Neural progenitor cell (in vitro differentiated cells): ENCODE measurements around the gene FBXO40. TPM values are rescaled to one million over a fixed set of nuclear protein-coding genes. Genes with fewer than 3 reads are reported as not detected.

Experiments
- DNase-seq: peaks from one replicate; pipeline ENCODE4 v3.0.0-alpha.2; 2016; ENCODE audit warnings: low spot score
- H2AFZ ChIP-seq: fragments of 200-600 bp; sonication (generic); replicated peaks from 2 replicates; pipeline ENCODE4 v1.6.1; 2016; ENCODE audit warnings: antibody characterized with exemption
- H3F3A ChIP-seq: fragments of 200-600 bp; sonication (generic); 2 replicates; pipeline ENCODE4 v1.6.1; 2016; ENCODE audit warnings: antibody characterized with exemption, low read depth
- H3K27ac ChIP-seq: fragments of 200-600 bp; sonication (generic); 2 replicates; pipeline ENCODE4 v1.5.1; 2016; ENCODE audit warnings: mild to moderate bottlenecking
- H3K27me3 ChIP-seq: fragments of 200-600 bp; sonication (generic); 2 replicates; pipeline ENCODE4 v1.6.1; 2016; ENCODE audit warnings: mild to moderate bottlenecking, moderate library complexity
- H3K36me3 ChIP-seq: fragments of 200-600 bp; sonication (generic); 2 replicates; pipeline ENCODE4 v1.5.1; 2016
- H3K4me1 ChIP-seq: fragments of 200-600 bp; sonication (generic); 2 replicates; pipeline ENCODE4 v1.6.1; 2016; ENCODE audit warnings: mixed run types
- H3K4me2 ChIP-seq: fragments of 200-600 bp; sonication (generic); 2 replicates; pipeline ENCODE4 v1.6.1; 2016
- H3K4me3 ChIP-seq: fragments of 200-600 bp; sonication (generic); 2 replicates; pipeline ENCODE4 v1.5.1; 2016
- H3K79me2 ChIP-seq: fragments of 200-600 bp; sonication (generic); 2 replicates; pipeline ENCODE4 v1.6.1; 2016; ENCODE audit warnings: low read depth
- H3K9ac ChIP-seq: fragments of 200-600 bp; sonication (generic); 2 replicates; pipeline ENCODE4 v1.6.1; 2016
- H3K9me3 ChIP-seq: fragments of 200-600 bp; sonication (generic); 2 replicates; pipeline ENCODE4 v1.5.1; 2016; ENCODE audit warnings: low read depth
- H4K20me1 ChIP-seq: fragments of 200-600 bp; sonication (generic); 2 replicates; pipeline ENCODE4 v1.6.1; 2016; ENCODE audit warnings: low read depth
- H3K27ac Mint-ChIP-seq: 3 replicates; pipeline ENCODE4 v1.8.0; 2021; ENCODE audit warnings: mixed read lengths
- H3K27me3 Mint-ChIP-seq: 2 replicates; pipeline ENCODE4 v1.8.0; 2022; ENCODE audit warnings: low read depth, mild to moderate bottlenecking, inconsistent platforms, moderate library complexity, mixed read lengths; ENCODE audit not compliant: insufficient read depth
- H3K36me3 Mint-ChIP-seq: 3 replicates; pipeline ENCODE4 v1.8.0; 2021; ENCODE audit warnings: mixed read lengths
- H3K4me1 Mint-ChIP-seq: 3 replicates; pipeline ENCODE4 v1.8.0; 2021; ENCODE audit warnings: mixed read lengths
- H3K4me3 Mint-ChIP-seq: 3 replicates; pipeline ENCODE4 v1.8.0; 2021; ENCODE audit warnings: mild to moderate bottlenecking, moderate library complexity, mixed read lengths
- H3K9me3 Mint-ChIP-seq: 3 replicates; pipeline ENCODE4 v1.8.0; 2020; ENCODE audit warnings: mixed read lengths
- CTCF ChIP-seq: fragments of 200-600 bp; sonication (generic); IDR thresholded peaks from 2 replicates; pipeline ENCODE4 v1.5.1; 2017; ENCODE audit warnings: antibody characterized with exemption, mild to moderate bottlenecking
- EZH2 ChIP-seq: fragments of 200-600 bp; sonication (generic); IDR thresholded peaks from 2 replicates; pipeline ENCODE4 v1.6.1; 2017; ENCODE audit warnings: antibody characterized with exemption, mild to moderate bottlenecking, moderate library complexity
- EZH2phosphoT487 ChIP-seq: fragments of 200-600 bp; sonication (generic); IDR thresholded peaks from 2 replicates; pipeline ENCODE4 v1.6.1; 2017; ENCODE audit warnings: antibody characterized with exemption
- total RNA-seq: library from RNA; depleted of rRNA; stranded (reverse); fragments of >200 nt; gene quantifications from 2 replicates; pipeline ENCODE4 v1.2.3, GENCODE V29; 2015; ENCODE audit warnings: low replicate concordance

The FBXO40 gene
- total RNA-seq, 1 donor from 2014 or later = not detected

GRCh38 chr3:121660356-121661171, 67.4 kb downstream of the FBXO40 start, which contains the start of gene HCLS1:
HCLS1 (minus strand) TSS chr3:121660903; CDS start chr3:121658347, 2,556 bp downstream.
- TF ChIP-seq EZH2 (no peak), CTCF (no peak), EZH2phosphoT487 (no peak)
- no peak within 1 kb of the TSS for H3K4me3 Mint-ChIP-seq
- no peak within 1 kb of the TSS for H3K27ac Mint-ChIP-seq

GRCh38 chr3:121661376-121661775, 68.2 kb downstream of the FBXO40 start:
- H3K4me3 Mint-ChIP-seq = no peak overlapping the region
- H3K9me3 ChIP-seq = no peaks in the 10 kb centered on the region
- no peaks in the 10 kb centered on the region for H3K9me3 Mint-ChIP-seq
- no peaks in the 10 kb centered on the region for H3K36me3 ChIP-seq
- peaks cover 5% of the 10 kb centered on the region for H3K4me1 Mint-ChIP-seq
- no peaks in the 10 kb centered on the region for H3K79me2 ChIP-seq
- no peaks in the 10 kb centered on the region for H3K4me1 ChIP-seq
- no peaks in the 10 kb centered on the region for H4K20me1 ChIP-seq
- H3K4me3 ChIP-seq = no peak overlapping the region
- H3K4me2 ChIP-seq = no peak overlapping the region
- DNase-seq = no peak
- no peak for TF ChIP-seq CTCF
- TF ChIP-seq EZH2 = no peak
- no peak for TF ChIP-seq EZH2phosphoT487
- no peak overlapping the region for H3K27ac Mint-ChIP-seq
- peaks cover 5% of the 10 kb centered on the region for H3K27me3 Mint-ChIP-seq
- no peak overlapping the region for H2AFZ ChIP-seq
- H3K36me3 Mint-ChIP-seq = peaks cover 22% of the 10 kb centered on the region
- no peaks in the 10 kb centered on the region for H3F3A ChIP-seq
- no peak overlapping the region for H3K27ac ChIP-seq
- H3K9ac ChIP-seq = no peak overlapping the region
- no peaks in the 10 kb centered on the region for H3K27me3 ChIP-seq

More at GRCh38 chr3:121660356-121661171, 67.4 kb downstream of the FBXO40 start, which contains the start of gene HCLS1:
- H3F3A ChIP-seq = no peaks in the 10 kb centered on the region
- Mint-ChIP-seq H3K4me1 (peaks cover under 1% of the 10 kb centered on the region), H3K27me3 (peaks cover 5% of the 10 kb centered on the region), H3K36me3 (peaks cover 14% of the 10 kb centered on the region), H3K9me3 (no peaks in the 10 kb centered on the region)
- no peak for DNase-seq
- H3K9ac ChIP-seq = no peak within 1 kb of the TSS
- no peaks in the 10 kb centered on the region for H4K20me1 ChIP-seq
- H3K4me1 ChIP-seq = no peaks in the 10 kb centered on the region
- H3K9me3 ChIP-seq = no peaks in the 10 kb centered on the region
- no peaks in the 10 kb centered on the region for H3K79me2 ChIP-seq
- H3K27ac ChIP-seq = no peak within 1 kb of the TSS
- H2AFZ ChIP-seq = no peak within 1 kb of the TSS
- H3K27me3 ChIP-seq = no peaks in the 10 kb centered on the region
- H3K4me3 ChIP-seq = no peak within 1 kb of the TSS
- H3K36me3 ChIP-seq = no peaks in the 10 kb centered on the region
- H3K4me2 ChIP-seq = no peak within 1 kb of the TSS

- Histone ChIP-seq H3K36me3 (no peaks in the 10 kb centered on the region), H3K79me2 (no peaks in the 10 kb centered on the region), H3K4me1 (no peaks in the 10 kb centered on the region), H3K4me3 (no peak overlapping the region), H3K9ac (no peak overlapping the region), H3K27me3 (no peaks in the 10 kb centered on the region), H2AFZ (no peak overlapping the region), H3K4me2 (no peak overlapping the region), H3K9me3 (no peaks in the 10 kb centered on the region), H3K27ac (no peak overlapping the region), H4K20me1 (no peaks in the 10 kb centered on the region), H3F3A (no peaks in the 10 kb centered on the region)
- Mint-ChIP-seq H3K27ac (no peak overlapping the region), H3K4me1 (peaks cover 5% of the 10 kb centered on the region), H3K4me3 (no peak overlapping the region), H3K27me3 (peaks cover 5% of the 10 kb centered on the region), H3K36me3 (peaks cover 31% of the 10 kb centered on the region), H3K9me3 (no peaks in the 10 kb centered on the region)
- TF ChIP-seq CTCF (no peak), EZH2 (no peak), EZH2phosphoT487 (no peak)
- DNase-seq = no peak
Observed at GRCh38 chr3:121662742-121663141, 69.6 kb downstream of the FBXO40 start.
